C1 segment of cervical spinal cord (tissue), 14 donors: ENCODE results near the gene ANKRD30A.
"Not testable (repeated sequence)": the region's sequence is repeated elsewhere in the genome, so short reads cannot be mapped to it uniquely, and the experiment has no call there.

Source experiments
- DNase-seq, 14 donors: peaks; one replicate each; lab custom pipeline; 2025; lab: John Stamatoyannopoulos, UW

ANKRD30A gene

GRCh38 chr10:37125191-37125732 lies at the start of gene ANKRD30A:
ANKRD30A (plus strand) TSS chr10:37125598; CDS start chr10:37125788, 190 bp downstream.
- DNase-seq, result no peak

GRCh38 chr10:37076083-37076482 lies 49.3 kb upstream of the ANKRD30A start:
- DNase-seq, result not testable (repeated sequence)

GRCh38 chr10:37095792-37096573 lies 29.4 kb upstream of the ANKRD30A start:
- no peak for DNase-seq

- no peak for DNase-seq
Observed at GRCh38 chr10:37101261-37101660, 24.1 kb upstream of the ANKRD30A start.

- no peak for DNase-seq
Observed at GRCh38 chr10:37109000-37109399, 16.4 kb upstream of the ANKRD30A start.

GRCh38 chr10:37124532-37124931 lies 866 bp upstream of the ANKRD30A start:
- DNase-seq, result no peak

GRCh38 chr10:37125921-37126320 lies 523 bp downstream of the ANKRD30A start:
- DNase-seq, result no peak

GRCh38 chr10:37146443-37146842 lies 21.0 kb downstream of the ANKRD30A start:
- no peak for DNase-seq

GRCh38 chr10:37162430-37162829 lies 37.0 kb downstream of the ANKRD30A start:
- not testable (repeated sequence) for DNase-seq

GRCh38 chr10:37171945-37172344 lies 46.5 kb downstream of the ANKRD30A start:
- not testable (repeated sequence) for DNase-seq

- not testable (repeated sequence) for DNase-seq
Observed at GRCh38 chr10:37178296-37178695, 52.9 kb downstream of the ANKRD30A start.

GRCh38 chr10:37182719-37183118 lies 57.3 kb downstream of the ANKRD30A start:
- DNase-seq, result not testable (repeated sequence)

GRCh38 chr10:37206132-37206531 lies 80.7 kb downstream of the ANKRD30A start:
- no peak for DNase-seq

- no peak for DNase-seq
Observed at GRCh38 chr10:37220866-37221265, 95.5 kb downstream of the ANKRD30A start.

GRCh38 chr10:37222046-37222445 lies 96.6 kb downstream of the ANKRD30A start:
- no peak for DNase-seq

GRCh38 chr10:37225163-37225562 lies 99.8 kb downstream of the ANKRD30A start:
- DNase-seq, result no peak

- no peak for DNase-seq
Observed at GRCh38 chr10:37226524-37226923, 101.1 kb downstream of the ANKRD30A start.

- no peak for DNase-seq
Observed at GRCh38 chr10:37234692-37235091, 109.3 kb downstream of the ANKRD30A start.

GRCh38 chr10:37236093-37236492 lies 110.7 kb downstream of the ANKRD30A start:
- DNase-seq, result no peak

- no peak for DNase-seq
Observed at GRCh38 chr10:37240223-37240622, 114.8 kb downstream of the ANKRD30A start.

GRCh38 chr10:37246637-37247036 lies 121.2 kb downstream of the ANKRD30A start:
- no peak for DNase-seq

GRCh38 chr10:37255837-37256236 lies 130.4 kb downstream of the ANKRD30A start:
- DNase-seq, result not testable (repeated sequence)

GRCh38 chr10:37263304-37263703 lies 137.9 kb downstream of the ANKRD30A start:
- DNase-seq, result no peak
